AG09309 (cell line): ENCODE measurements around the gene TBCK.

Source experiments
- DNase-seq: peaks from one replicate; pipeline ENCODE4 v3.0.0-alpha.2; 2010; ENCODE audit warnings: low read depth
- H3K4me3 ChIP-seq: 2 replicates; pipeline ENCODE4 v1.5.1; 2011; ENCODE audit warnings: mild to moderate bottlenecking, low read depth, low read length, moderate library complexity; ENCODE audit not compliant: control insufficient read depth
- CTCF ChIP-seq: IDR thresholded peaks from 2 replicates; pipeline ENCODE4 v1.5.1; 2011; ENCODE audit warnings: mild to moderate bottlenecking, low read depth, low read length, inconsistent platforms; ENCODE audit not compliant: insufficient read depth, control insufficient read depth; ENCODE audit errors: missing control alignments

The TBCK gene

DNA sequence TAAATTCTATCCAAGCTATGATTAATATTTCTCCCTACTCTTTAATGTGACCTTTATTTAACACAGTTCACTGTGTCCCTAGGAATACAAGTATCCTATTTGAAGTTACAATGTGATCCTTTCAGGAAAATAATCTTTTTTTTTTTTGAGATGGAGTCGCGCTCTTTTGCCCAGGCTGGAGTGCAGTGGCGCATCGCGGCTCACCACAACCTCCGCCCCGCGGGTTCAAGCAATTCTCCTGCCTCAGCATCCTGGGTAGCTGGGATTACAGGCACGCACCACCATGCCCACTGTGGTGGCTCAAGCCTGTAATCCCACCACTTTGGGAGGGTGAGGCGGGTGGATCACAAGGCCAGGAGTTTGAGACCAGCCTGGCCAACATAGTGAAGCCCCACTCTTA is 21.9 kb downstream of the TBCK start:
- no peak for TF ChIP-seq CTCF
- no peak for DNase-seq
- no peak overlapping the region for H3K4me3 ChIP-seq

GRCh38 chr4:106291678-106292077 is 24.3 kb downstream of the TBCK start:
- no peak overlapping the region for H3K4me3 ChIP-seq
- TF ChIP-seq CTCF = no peak
- no peak for DNase-seq

GRCh38 chr4:106289737-106290136 is 26.3 kb downstream of the TBCK start:
- H3K4me3 ChIP-seq = no peak overlapping the region
- DNase-seq = no peak
- no peak for TF ChIP-seq CTCF

GRCh38 chr4:106287353-106287969 is 28.5 kb downstream of the TBCK start:
- no peak overlapping the region for H3K4me3 ChIP-seq
- DNase-seq = peak; percentile 31
- no peak for TF ChIP-seq CTCF

DNA sequence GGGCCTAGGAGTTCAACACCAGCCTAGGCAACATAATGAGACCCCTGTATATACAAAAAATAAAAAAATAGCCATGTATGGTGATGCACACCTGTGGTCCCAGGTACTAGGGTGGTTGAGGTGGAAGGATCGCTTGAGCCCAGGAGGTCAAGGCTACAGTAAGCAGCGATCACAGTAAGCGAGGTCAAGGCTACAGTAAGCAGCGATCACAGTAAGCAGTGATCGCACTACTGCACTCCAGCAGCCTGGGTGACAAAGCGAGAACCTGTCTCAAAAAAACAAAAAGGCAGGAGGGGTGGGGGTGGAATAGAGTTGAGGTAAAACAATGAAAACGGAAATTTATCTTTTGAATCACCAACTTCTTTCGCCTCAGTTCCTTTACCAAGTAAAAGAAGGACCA is 29.4 kb downstream of the TBCK start:
- TF ChIP-seq CTCF = no peak
- no peak for DNase-seq
- no peak overlapping the region for H3K4me3 ChIP-seq

DNA sequence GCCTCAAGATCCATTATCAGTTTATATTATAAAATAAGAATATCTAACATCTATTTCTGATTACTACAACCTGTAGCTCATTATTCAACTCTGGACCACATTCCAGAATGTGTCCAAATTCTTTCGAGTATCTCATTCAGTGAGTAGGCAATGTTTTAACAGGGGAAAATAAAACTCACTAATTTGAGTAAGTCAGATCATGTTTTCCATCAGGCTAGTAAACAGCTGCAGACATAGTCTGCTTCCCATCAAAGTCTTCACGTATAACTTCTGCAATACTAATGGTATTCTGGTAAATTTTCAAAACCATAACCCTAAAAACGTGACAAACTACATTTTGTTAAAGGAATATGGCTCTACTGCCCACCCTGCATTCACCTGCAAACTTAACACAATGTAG is 31.8 kb downstream of the TBCK start:
- no peak for DNase-seq
- TF ChIP-seq CTCF = no peak

More for the DNA sequence above, 31.8 kb downstream of the TBCK start:
- H3K4me3 ChIP-seq = no peak overlapping the region
